ENCODE measurements around the gene IFNA6.
"Not testable (repeated sequence)": the region's sequence is repeated elsewhere in the genome, so short reads cannot be mapped to it uniquely, and the experiment has no call there.

IFNA6 gene

GRCh38 chr9:21350787-21351186 lies at the start of gene IFNA6:
IFNA6 (minus strand) TSS chr9:21350887; CDS start chr9:21350887, 0 bp downstream.
- DNase-seq: no peak

GRCh38 chr9:21399956-21400355 lies 49.3 kb upstream of the IFNA6 start:
- DNase-seq: no peak

GRCh38 chr9:21398955-21399489 lies 48.3 kb upstream of the IFNA6 start:
- no peak for DNase-seq

- peak; percentile 52 to 56 for DNase-seq
Measured at GRCh38 chr9:21395778-21396717, 45.4 kb upstream of the IFNA6 start.

- DNase-seq: no peak
Measured at GRCh38 chr9:21392270-21392669, 41.6 kb upstream of the IFNA6 start.

- DNase-seq: no peak
Measured at GRCh38 chr9:21385131-21385670, 34.5 kb upstream of the IFNA6 start, which contains the start of gene IFNA2. IFNA2 (minus strand) TSS chr9:21385398; CDS start chr9:21385329, 69 bp downstream.

- DNase-seq: no peak
Measured at GRCh38 chr9:21383627-21384026, 32.9 kb upstream of the IFNA6 start.

GRCh38 chr9:21381448-21382339 lies 31.0 kb upstream of the IFNA6 start:
- no peak for DNase-seq

GRCh38 chr9:21371467-21371866 lies 20.8 kb upstream of the IFNA6 start:
- not testable (repeated sequence) for DNase-seq

GRCh38 chr9:21367957-21368356 lies 17.3 kb upstream of the IFNA6 start, which contains the start of gene IFNA13:
IFNA13 (minus strand) TSS chr9:21368057; CDS start chr9:21368010, 47 bp downstream.
- DNase-seq: no peak

GRCh38 chr9:21367169-21367568 lies 16.5 kb upstream of the IFNA6 start:
- not testable (repeated sequence) for DNase-seq

GRCh38 chr9:21362287-21362686 lies 11.6 kb upstream of the IFNA6 start:
- no peak for DNase-seq

- no peak for DNase-seq
Measured at GRCh38 chr9:21357479-21358460, 7.1 kb upstream of the IFNA6 start.

- no peak for DNase-seq
Measured at GRCh38 chr9:21348430-21348970, 2.2 kb downstream of the IFNA6 start.

GRCh38 chr9:21340735-21341134 lies 10.0 kb downstream of the IFNA6 start:
- no peak for DNase-seq

GRCh38 chr9:21336457-21336856 lies 14.2 kb downstream of the IFNA6 start:
- DNase-seq: no peak

- DNase-seq: peak; percentile 77 to 85
Measured at GRCh38 chr9:21334701-21335632, 15.7 kb downstream of the IFNA6 start, which contains the start of gene KLHL9. KLHL9 (minus strand) TSS chr9:21335404; CDS start chr9:21334859, 545 bp downstream.

- DNase-seq: no peak
Measured at GRCh38 chr9:21333226-21333625, 17.5 kb downstream of the IFNA6 start.

GRCh38 chr9:21331676-21332402 lies 18.8 kb downstream of the IFNA6 start:
- no peak for DNase-seq
